Uterus (tissue), 2 donors: ENCODE results near the gene SLC22A31.

ENCODE experiments used
- CTCF ChIP-seq, 4 experiments: fragments of 200-600 bp in 2 of 4; fragments of 450-650 bp in 2 of 4; sonication (generic) in 2 of 4; IDR thresholded peaks; one replicate each; pipeline ENCODE4 v1.5.1; 2016 to 2019; ENCODE audit warnings: antibody characterized with exemption in 4 of 4, mild to moderate bottlenecking in 2 of 4, moderate library complexity in 1 of 4
- POLR2A ChIP-seq, 2 donors: fragments of 450-650 bp; IDR thresholded peaks; one replicate each; pipeline ENCODE4 v1.6.1; 2016; ENCODE audit warnings: antibody characterized with exemption in 2 of 2, mild to moderate bottlenecking in 1 of 2, moderate library complexity in 1 of 2

GRCh38 chr16:89230255-89230654 is 29.9 kb upstream of the SLC22A31 start:
- TF ChIP-seq POLR2A (IDR thresholded peaks at IDR 0.05) (no peak), CTCF (IDR thresholded peaks at IDR 0.05) (no peak)
